HG03025 (cell line): ENCODE results near the gene ZNF625.

Source experiments
- ATAC-seq: cut with Tn5 transposase; IDR thresholded peaks from one replicate; pipeline ENCODE4 v1.9.1; 2021; ENCODE audit warnings: mild to moderate bottlenecking, moderate library complexity; ENCODE audit not compliant: unreplicated experiment, low FRiP score

Gene ZNF625

DNA sequence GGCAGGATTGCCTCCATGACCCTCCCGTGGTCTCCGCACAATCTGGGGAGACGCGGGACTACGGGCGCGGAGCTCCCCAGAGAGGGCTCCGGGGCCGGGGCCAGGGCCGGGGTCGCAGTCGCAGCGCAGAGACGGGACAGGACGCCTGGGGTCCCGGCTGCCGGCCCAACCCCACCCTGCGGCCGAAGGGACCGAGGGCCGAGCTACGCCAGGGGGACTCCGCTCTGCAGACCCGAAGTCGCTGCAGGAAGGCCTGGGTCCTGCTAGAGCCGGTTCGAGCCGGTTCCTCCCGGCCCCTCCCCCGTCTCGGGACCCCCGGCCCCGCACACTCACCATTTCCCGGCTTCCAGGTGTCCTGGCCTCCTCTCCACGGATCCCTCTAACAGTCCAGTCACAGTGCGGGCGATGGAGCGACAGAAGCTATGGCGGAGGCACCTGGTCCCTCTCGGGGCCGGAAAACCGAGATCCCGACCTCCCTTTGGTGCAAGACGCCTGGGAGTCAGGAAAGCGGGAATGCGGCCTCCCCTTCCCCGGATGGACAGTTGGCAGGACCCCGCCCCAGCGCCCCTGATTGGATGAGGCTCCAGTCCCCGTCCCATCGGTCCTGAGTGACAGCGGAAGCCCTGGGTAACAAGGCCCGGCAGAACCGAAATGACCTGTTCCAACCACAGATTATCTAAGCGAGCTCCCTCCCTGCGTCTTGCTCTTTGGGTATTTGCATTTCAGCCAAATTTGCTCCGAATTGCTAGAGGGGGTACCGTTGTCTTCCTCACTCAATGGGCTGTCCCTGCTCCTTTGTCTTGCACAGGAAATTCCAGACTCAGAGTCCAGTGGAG is at the start of gene ZNF625:
ZNF625 (minus strand) TSS at position 512 of the 836 bp plus-strand sequence; CDS start at position 336, 176 bp downstream.
- no peak for ATAC-seq

DNA sequence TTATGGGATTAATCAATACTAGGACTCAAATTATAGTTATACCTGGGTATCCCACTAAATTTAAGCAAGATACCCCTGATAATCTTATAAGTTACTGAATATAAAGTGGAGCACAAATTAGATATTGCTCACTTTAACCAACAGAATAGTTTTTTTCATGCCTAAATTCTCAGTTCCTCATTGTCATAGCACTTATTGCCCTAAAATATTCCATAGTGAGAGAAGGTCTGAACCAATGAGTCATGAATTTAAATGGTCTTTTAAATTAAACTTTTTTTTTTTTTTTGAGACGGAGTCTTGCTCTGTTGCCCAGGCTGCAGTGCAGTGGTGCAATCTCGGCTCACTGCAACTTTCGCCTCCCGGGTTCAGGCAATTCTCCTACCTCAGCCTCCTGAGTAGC is 48.8 kb upstream of the ZNF625 start:
- no peak for ATAC-seq

DNA sequence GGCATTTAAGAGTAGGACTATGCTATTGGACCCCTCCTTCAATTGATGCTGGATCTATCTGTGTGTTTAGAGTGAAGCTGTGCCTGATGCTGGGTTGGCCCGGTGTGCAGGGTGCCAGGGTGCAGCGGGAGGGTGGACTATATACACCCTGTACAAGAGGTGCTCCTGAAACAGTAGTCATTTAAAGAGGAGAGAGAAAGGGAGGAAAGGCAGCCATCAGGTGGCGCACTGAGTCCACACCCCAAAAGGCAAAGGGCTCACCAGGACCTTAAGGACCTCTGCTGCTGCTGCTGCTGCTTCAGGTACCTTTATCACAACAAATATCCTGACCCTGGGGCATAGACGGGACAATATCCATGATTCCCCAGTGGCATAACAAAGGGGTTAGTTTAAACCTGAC is 45.7 kb upstream of the ZNF625 start:
- ATAC-seq = no peak

DNA sequence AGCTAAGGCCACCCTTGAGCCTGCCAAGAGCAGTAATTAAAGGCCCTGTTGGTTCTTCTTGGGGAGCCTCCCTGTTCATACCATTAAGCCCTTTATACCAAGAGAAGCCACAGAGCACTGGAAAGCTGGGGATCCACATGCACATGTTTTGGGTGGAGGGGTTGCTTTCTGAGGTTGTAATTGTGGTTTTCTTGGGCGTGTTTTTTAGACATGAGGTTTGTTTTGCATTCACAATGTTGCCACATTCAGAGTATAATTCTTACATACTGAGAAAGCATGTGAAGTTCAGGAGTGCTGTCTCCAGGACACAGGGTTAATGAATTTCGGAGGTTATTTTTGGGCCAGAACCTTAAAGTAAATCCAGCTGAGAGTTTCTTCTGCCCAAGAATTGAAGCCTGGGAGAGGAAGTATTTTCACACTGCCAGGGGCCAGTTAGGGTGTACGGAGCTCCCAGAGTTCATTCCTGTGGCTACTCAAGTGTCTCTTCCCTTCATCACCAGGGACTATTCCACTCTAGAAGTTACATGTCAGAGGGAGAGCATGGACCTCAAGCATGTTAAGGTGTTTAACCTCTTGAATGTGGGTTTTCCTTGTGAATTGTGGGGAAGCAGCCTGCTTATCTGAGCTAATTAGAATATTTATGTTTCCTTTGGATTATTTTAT is 43.4 kb upstream of the ZNF625 start:
- ATAC-seq = no peak

DNA sequence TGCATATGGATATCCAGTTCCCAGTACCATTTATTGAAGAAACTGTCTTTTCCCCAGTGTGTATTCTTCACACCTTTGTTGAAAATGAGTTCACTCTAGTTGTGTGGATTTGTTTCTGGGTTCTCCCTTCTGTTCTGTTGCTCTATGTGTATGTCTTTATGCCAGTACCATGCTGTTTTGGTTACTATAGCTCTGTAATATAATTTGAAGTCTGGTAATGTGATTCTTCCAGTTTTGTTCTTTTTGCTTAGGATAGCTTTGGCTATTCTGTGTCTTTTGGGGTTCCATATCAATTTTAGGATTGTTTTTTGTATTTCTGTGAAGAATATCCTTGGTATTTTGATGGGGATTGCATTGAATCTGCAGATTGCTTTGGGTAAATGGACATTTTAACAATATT is 41.6 kb upstream of the ZNF625 start:
- no peak for ATAC-seq

DNA sequence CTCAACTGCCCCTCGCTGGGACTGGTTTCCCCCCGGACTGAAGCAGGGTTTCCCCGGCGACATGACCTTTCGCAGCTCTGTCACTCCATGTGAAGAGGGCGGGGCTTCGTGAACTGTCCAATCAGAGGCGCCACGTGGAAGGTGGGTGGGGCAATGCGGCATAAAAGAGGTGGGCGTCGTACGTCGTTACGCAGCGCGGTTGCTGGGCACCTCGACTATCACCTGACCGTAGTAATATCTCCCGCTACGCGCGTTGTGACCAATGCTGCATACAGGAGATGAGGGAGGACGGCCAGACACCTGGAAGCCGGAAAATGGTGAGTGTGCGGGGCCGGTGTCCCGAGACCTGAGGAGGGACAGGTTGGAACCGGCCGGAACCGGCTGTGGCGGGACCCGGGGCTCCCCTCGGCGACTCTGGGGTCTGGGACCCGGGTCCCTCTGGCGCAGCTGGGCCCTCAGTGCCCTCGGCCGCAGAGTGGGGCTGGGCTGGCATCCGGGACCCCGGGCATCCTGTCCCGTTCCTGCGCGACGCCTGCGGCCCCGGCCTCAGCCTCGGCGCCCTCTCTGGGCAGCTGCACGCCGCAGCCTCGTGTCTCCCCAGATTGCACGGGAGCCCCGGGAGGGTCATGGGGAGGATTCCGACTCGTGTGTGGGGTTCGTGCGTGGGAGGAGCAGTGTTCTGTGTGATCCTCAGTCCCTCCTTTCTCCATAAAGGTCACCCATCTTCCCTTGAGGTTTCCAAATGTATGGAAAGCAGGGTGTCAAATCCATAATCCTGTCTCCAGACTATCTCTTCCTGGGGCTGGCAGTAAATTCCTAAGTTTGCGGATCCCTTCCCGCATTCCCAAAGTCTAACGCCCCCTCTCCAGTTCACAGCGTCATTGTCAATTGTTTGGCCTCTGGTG is 38.5 kb upstream of the ZNF625 start:
- no peak for ATAC-seq

DNA sequence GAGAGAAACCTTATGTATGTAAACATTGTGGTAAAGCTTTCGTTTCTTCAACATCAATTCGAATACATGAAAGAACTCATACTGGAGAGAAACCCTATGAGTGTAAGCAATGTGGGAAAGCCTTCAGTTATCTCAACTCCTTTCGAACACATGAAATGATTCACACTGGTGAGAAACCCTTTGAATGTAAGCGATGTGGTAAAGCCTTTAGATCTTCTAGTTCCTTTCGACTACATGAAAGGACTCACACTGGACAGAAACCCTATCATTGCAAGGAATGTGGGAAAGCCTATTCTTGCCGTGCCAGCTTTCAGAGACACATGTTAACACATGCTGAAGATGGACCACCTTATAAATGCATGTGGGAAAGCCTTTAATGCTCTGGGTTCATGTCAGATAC is 31.1 kb upstream of the ZNF625 start:
- ATAC-seq = no peak

DNA sequence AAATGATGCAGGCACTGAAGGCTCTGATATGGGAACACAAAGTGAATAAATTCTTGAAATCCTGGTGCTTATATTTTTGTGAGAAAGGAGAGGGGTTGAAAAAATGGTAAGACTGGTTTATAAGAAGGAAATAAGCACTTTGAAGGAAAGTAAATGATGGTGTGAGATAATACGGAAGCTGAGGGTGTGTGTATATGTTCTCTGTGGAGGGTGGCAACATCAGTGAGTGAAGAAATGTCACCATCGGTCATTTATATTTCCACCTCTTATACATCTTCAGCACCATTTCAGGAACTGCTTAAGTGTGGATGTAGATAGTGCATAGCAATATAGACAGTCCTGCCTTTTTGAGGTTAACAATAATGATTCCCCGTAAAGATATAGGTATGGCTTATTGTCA is 23.8 kb upstream of the ZNF625 start:
- no peak for ATAC-seq

DNA sequence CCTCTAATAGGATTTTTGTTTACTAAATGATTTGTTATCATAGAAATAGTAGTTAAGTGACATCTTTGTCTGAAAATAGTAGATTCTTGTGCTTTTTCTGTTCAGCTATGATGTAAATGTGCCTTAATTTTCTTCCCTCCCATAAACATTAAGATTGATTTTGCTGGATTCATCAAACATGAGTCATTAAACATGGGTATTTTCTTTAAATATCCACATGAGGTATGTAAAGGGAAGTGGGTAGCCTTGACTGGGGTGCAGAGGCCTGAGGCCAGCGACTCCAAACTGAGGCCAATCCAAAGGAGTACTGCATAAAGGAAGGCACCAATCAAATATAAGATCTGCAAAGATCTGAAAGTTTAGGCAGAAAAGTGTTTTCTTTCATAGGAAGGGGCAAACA is 10.1 kb upstream of the ZNF625 start:
- no peak for ATAC-seq

DNA sequence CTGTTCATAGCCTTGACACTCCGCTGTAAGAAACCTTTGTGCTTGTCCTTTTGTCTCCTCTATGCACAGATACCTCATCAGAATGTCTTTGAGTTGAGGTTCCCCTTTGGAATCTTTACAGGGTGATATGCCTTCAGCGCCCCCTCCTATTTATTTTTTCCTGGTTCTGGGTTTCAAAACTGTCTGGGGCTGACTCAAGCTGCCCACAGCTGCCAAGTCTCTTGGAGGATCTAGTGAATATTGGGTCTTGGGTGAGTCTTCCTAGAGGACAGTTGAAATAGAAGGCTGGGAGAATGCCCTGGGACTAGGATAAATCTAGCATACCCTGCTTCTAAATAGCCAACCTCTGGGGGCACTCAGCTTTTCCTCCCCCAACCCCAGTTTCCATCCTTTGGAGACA is 7.3 kb upstream of the ZNF625 start:
- ATAC-seq = no peak

DNA sequence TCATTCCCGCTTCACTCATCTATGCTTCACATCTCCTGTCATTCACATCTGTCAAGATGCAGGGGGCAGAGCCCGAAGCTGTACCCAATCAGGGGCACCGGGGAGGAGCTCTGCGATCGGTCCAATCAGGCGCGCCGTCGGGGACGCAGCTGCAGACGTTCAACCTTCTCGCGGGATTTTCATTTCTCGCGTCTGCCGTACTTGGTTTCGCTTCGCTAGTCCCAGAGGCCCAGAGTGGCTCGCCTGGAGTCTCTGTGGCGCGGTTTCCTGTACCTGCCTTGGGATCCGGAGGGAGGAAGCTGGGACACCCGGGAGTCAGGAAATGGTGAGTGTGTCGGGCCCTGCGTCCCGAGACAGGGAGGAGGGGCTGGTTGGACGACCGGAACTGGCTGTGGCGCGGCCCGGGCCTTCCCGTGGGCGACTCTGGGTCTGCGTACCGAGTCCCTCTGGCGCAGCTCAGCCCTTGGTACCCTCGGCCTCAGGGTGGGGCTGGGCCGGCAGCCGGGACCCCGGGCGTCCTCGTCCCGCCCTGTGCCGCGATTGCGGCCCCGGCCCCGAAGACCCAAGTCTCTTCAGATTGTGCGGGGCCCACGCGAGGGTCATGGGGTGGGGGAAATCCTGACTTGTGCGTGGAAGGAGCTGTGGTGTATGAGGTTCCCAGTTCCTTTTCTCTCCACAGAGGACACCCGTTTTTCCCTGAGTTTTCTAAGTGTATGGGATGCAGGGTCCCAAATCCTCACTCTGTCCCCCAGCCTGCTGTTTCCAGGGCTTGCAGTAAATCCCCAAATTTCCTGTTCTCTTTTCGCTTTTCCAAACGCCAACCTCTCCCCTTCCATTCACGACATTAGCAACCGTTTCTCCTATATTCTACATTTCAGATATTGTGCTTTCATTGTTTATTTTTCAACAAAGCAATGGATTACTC is 6.6 kb upstream of the ZNF625 start, which contains the start of gene ZNF136:
ZNF136 (plus strand) TSS at position 215 of the 925 bp plus-strand sequence; CDS start at position 323, 108 bp downstream.
- peak; percentile 83 for ATAC-seq

DNA sequence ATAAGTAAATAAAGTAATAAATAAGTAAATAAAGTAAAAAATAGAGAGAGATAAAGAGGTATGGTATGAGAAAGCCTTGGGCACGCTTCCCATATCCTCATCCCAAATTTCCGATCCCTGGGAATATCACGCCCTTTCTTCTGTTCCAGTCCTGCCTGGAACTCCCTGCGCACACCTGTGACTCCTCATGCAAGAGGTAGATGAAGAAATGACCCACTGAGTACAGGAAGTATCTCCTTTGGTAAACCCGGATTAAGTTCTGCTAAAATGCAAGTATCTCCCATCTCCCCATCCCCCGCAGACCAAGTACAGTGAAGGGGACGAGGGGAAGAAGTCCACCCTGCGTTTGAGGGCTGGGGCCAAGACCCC is 6.0 kb upstream of the ZNF625 start:
- no peak for ATAC-seq

DNA sequence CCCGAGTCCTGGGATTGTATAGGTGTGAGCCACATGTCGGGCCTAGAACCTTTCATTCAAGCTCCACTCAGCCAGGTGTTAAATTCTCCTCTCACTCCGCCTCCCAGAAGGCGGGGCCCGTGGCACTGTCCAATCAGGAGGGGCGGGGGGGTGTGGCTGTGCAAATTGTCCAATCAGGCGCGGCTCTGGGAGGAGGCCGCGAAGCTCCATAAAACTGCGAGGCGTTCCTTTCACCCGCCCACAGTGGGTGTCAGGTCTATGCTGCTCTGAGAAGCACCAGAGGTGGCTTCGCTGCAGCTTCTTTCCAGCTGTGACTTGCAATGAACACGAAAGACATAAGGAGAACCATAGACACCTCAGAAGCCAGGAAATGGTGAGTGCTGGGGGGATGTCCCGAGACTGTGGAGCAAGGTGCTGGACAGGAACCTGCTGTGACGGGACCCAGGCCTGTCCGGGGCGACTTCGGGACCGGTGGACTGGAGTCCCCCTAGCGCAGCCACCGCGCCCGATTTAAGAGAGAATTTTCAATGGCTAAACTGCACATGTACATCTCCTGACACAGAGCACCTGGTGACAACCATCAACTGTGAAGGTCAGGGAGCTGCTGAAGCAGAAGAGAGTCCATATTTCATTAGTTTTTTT is 3.4 kb upstream of the ZNF625 start:
- ATAC-seq = no peak

DNA sequence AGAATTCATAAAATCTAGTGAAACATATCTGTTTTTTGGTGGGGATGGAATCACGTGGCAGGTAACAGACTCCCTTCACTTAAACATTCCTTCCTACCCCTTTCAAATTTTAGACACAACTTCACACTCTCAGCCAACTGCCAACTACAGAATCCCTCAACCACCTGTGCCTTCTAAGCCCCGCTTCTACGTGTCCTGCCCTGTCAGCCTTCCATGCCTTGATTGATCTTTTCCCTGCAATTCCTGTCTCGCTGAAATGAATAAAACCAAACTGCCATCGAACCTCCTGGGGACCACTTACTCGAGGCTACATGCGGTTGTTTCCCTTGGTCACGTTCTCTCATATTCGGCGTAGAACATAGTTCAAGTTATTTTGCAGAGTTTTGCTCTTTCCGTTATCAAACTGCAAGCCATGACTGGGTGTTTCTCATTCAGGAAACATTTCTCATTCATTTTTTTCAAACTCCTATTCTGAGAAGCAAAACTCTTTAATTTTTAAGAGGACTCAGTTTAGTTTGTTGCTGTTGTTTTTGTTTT is 1.1 kb downstream of the ZNF625 start:
- no peak for ATAC-seq

DNA sequence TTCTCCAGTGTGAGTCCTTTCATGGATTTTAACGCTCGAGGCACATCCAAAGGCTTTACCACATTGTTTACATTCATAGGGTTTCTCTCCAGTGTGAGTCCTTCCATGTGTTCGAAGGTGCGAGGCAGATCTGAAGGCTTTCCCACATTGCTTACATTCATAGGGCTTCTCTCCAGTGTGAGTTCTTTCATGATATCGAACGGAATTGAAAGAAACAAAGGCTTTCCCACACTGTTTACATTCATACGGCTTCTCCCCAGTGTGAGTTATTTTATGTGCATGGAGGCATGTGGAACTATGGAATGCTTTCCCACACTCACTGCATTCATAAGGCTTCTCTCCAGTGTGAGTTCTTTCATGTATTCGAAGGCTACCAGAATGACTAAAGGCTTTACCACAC is 11.2 kb downstream of the ZNF625 start:
- no peak for ATAC-seq

DNA sequence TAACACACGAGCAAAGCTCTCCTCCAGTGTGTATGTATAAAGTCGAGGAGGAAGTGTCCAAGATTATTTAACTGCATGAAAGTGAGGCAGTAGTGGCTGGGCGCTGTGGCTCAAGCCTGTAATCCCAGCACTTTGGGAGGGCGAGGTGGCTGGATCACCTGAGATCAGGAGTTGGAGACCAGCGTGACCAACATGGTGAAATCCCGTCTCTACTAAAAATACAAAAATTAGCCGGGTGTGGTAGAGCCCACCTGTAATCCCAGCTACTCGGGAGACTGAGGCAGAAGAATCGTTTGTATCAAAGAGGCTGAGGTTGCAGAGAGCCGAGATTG is 15.2 kb downstream of the ZNF625 start:
- ATAC-seq = no peak

DNA sequence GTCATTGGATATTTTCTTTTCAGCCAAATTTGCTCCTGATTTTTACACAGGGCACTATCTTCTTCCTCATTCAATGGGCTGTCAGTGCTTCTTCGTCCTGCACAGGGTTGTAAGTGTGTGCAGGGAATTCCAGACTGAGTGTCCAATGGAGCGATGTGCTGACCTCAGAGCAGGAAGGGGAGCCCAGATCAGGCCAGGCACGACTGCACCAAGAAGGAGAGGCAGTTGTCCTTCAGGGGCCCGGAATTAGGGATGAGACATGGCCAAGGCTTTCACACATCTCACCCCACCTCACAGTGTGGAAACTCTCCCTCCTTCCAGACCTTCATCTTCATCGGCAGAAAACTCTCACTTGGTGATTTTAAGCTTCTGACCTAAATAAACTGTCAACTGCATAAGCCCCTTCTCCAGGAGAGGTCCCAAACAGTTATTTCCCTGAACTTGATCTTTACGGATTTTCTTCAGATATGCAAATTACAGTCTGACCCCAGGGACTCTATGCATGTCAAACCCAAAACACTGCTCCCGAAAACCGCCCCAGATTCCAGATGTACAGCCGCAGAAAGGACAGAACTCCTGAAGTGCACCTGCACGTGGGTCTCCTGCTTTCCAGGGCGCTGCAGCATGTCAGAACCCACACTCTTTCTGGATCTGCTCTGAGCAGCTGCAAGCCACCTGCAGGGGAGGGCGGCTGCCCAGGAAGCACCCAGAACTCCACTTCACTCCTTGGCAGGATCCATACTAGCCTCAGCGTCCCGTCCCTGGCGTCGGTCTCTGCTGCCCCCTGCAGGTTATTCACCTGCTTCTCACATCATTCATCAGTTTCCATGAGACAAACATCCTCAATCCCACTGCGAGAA is 15.8 kb downstream of the ZNF625 start:
- peak; percentile 14 for ATAC-seq

DNA sequence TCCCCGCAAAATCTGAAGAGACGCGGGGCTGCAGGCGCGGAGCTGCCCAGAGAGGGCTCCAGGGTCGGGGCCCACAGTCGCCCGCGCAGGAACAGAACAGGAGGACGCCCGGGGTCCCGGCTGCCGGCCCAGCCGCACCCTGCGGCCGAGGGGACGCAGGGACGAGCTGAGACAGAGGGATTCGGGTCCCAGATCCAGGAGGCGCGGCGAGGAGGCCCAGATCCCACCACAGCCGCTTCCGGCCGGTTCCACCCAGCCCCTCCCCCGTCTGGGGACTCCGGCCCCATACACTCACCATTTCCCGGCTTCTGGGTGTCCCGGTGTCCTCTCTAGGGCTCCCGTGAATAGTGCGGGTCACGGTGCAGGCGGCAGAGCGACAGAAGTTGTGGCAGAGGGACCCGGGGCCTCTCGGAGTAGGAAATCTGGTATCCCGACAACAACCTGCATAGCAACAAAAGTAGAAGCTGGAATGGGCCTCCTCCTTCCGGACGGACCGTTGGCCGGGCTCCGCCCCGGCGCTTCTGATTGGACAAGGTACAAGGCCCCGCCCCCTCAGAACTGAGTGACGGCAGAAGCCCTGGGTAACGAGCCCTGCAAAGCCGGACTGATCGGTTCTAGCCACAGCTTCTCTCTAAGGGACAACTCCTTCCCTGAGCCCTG is 16.5 kb downstream of the ZNF625 start, which contains the start of gene ZNF20:
ZNF20 (minus strand) TSS at position 466 of the 660 bp plus-strand sequence; CDS start at position 298, 168 bp downstream.
- ATAC-seq = peak; percentile 87
